Common myeloid progenitor, CD34-positive (primary cell): Measurements from ENCODE around the gene CGGBP1.

ENCODE experiments used
- CTCF ChIA-PET: fragments of 350-600 bp; sonication (Branson Sonifier 250); formaldehyde crosslinking; loops from one replicate; lab custom pipeline; 2021; ENCODE audit warnings: antibody characterized with exemption; lab: Charles Lee
- POLR2A ChIA-PET: fragments of 350-600 bp; sonication (Branson Sonifier 250); formaldehyde crosslinking; loops from one replicate; lab custom pipeline; 2021; ENCODE audit warnings: antibody characterized with exemption; lab: Charles Lee
- DNase-seq, 3 donors: peaks; one replicate each; pipeline versions ENCODE4 v3.0.0 to v3.0.0-alpha.2; 2013
- H3K27ac ChIP-seq, 2 experiments: 1 replicate in 1 of 2; 2 replicates in 1 of 2; pipeline ENCODE4 v1.7.0; 2013; ENCODE audit warnings: inconsistent platforms in 2 of 2, low read length in 2 of 2, mild to moderate bottlenecking in 2 of 2, low read depth in 1 of 2, moderate library complexity in 1 of 2; ENCODE audit not compliant: severe bottlenecking in 2 of 2, insufficient read depth in 1 of 2, poor library complexity in 1 of 2
- H3K27me3 ChIP-seq, 5 experiments: replicated peaks in 2 of 5; 1 replicate in 3 of 5; 2 replicates in 2 of 5; pipeline versions ENCODE4 v1.6.1 to v1.7.0; 2013; ENCODE audit warnings: low read length in 4 of 5, mild to moderate bottlenecking in 2 of 5, moderate library complexity in 2 of 5, inconsistent platforms in 1 of 5; ENCODE audit not compliant: insufficient read depth in 5 of 5, control insufficient read depth in 4 of 5
- H3K36me3 ChIP-seq, 4 experiments: 1 replicate in 2 of 4; 2 replicates in 2 of 4; pipeline versions ENCODE4 v1.6.1 to v1.7.0; 2013; ENCODE audit warnings: low read length in 3 of 4, control low read depth in 1 of 4, mild to moderate bottlenecking in 1 of 4; ENCODE audit not compliant: control insufficient read depth in 4 of 4, insufficient read depth in 4 of 4
- H3K4me1 ChIP-seq, 4 experiments: 1 replicate in 3 of 4; 2 replicates in 1 of 4; pipeline versions ENCODE4 v1.6.1 to v1.7.1; 2013; ENCODE audit warnings: low read length in 3 of 4, mild to moderate bottlenecking in 3 of 4, control low read depth in 1 of 4, inconsistent platforms in 1 of 4, moderate library complexity in 1 of 4; ENCODE audit not compliant: control insufficient read depth in 4 of 4, insufficient read depth in 4 of 4; ENCODE audit errors: control extremely low read depth in 1 of 4
- H3K4me3 ChIP-seq, 7 experiments: 1 replicate in 4 of 7; 2 replicates in 3 of 7; pipeline versions ENCODE4 v1.5.1 to v1.7.0; 2013; ENCODE audit warnings: mild to moderate bottlenecking in 7 of 7, low read length in 6 of 7, moderate library complexity in 6 of 7, inconsistent platforms in 2 of 7, low read depth in 2 of 7, control low read depth in 1 of 7; ENCODE audit not compliant: insufficient read depth in 4 of 7, control insufficient read depth in 1 of 7; ENCODE audit errors: extremely low read depth in 1 of 7
- H3K9me3 ChIP-seq, 5 experiments: 1 replicate in 4 of 5; 2 replicates in 1 of 5; pipeline versions ENCODE4 v1.6.1 to v1.7.1; 2013; ENCODE audit warnings: low read length in 4 of 5, mild to moderate bottlenecking in 2 of 5, inconsistent platforms in 1 of 5, low read depth in 1 of 5, moderate library complexity in 1 of 5; ENCODE audit not compliant: control insufficient read depth in 4 of 5, insufficient read depth in 2 of 5; ENCODE audit errors: control extremely low read depth in 1 of 5
- WGBS: methylation state at CpG from one replicate; pipeline ENCODE4 v1.1.5; 2013; ENCODE audit not compliant: insufficient coverage; 5-methylcytosine and 5-hydroxymethylcytosine counted together

The CGGBP1 gene

GRCh38 chr3:88032245-88032644 is 26.6 kb downstream of the CGGBP1 start:
- Histone ChIP-seq H3K4me1 (peaks cover 5 to 52% (median 27%) of the 10 kb centered on the region in 4 experiments), H3K36me3 (no peaks in the 10 kb centered on the region), H3K4me3 (peak overlapping the region in 6 of 7 experiments; percentile 46 to 83 (median 63)), H3K9me3 (peaks cover 0 to 4% (median 2%) of the 10 kb centered on the region in 5 experiments), H3K27ac (peak overlapping the region; percentile 62 to 84), H3K27me3 (no peaks in the 10 kb centered on the region)
- no CpG with 5 or more reads among the region's 2 CpGs for WGBS
- ChIA-PET POLR2A (interaction anchor here (0.6 to 2.6 kb wide), 3 partner anchors 26 to 682 kb away, joined by 3 to 11 read pairs (median 3); partner anchors contain the start of genes CGGBP1 and ZNF654), CTCF (interaction anchor here (1.2 to 2.1 kb wide), 5 partner anchors 10 to 681 kb away, joined by 3 to 9 read pairs (median 6); no protein-coding TSS in a partner anchor)
- no peak for DNase-seq

GRCh38 chr3:88031642-88032077 is 27.1 kb downstream of the CGGBP1 start:
- peak overlapping the region in 6 of 7 experiments; percentile 46 to 83 (median 63) for H3K4me3 ChIP-seq
- DNase-seq: peak; percentile 62 to 87 (median 81)
- peak overlapping the region; percentile 62 to 84 for H3K27ac ChIP-seq
- POLR2A ChIA-PET: interaction anchor here (1.0 to 2.6 kb wide), 3 partner anchors 22 to 27 kb away, joined by 3 to 11 read pairs (median 3); partner anchors contain the start of genes CGGBP1 and ZNF654
- peaks cover 0 to 7% (median 3%) of the 10 kb centered on the region in 5 experiments for H3K9me3 ChIP-seq
- WGBS: 0% methylated on average over 1 of the region's 1 CpG
- H3K36me3 ChIP-seq: no peaks in the 10 kb centered on the region
- H3K27me3 ChIP-seq: no peaks in the 10 kb centered on the region
- H3K4me1 ChIP-seq: peaks cover 5 to 47% (median 26%) of the 10 kb centered on the region in 4 experiments
- CTCF ChIA-PET: interaction anchor here (0.8 to 2.1 kb wide), 7 partner anchors 9 to 681 kb away, joined by 3 to 9 read pairs (median 6); no protein-coding TSS in a partner anchor

GRCh38 chr3:88030210-88030609 is 28.6 kb downstream of the CGGBP1 start:
- CTCF ChIA-PET: interaction anchor here (0.7 to 2.3 kb wide), 3 partner anchors 10 to 83 kb away, joined by 3 to 7 read pairs (median 4); no protein-coding TSS in a partner anchor
- Histone ChIP-seq H3K27ac (peak overlapping the region in 1 of 2 experiments; percentile 75), H3K36me3 (no peaks in the 10 kb centered on the region)

GRCh38 chr3:88028876-88029275 is 29.9 kb downstream of the CGGBP1 start:
- H3K9me3 ChIP-seq: peaks cover 0 to 13% (median 10%) of the 10 kb centered on the region in 5 experiments
- ChIA-PET POLR2A (no interaction called here), CTCF (interaction anchor here (1.2 to 2.3 kb wide), 3 partner anchors 9 to 84 kb away, joined by 3 to 7 read pairs (median 4); no protein-coding TSS in a partner anchor)
- peaks cover 2 to 29% (median 18%) of the 10 kb centered on the region in 4 experiments for H3K4me1 ChIP-seq
- DNase-seq: peak in 1 of 3 donors; percentile 38
- H3K27ac ChIP-seq: no peak overlapping the region
- WGBS: no CpG with 5 or more reads among the region's 2 CpGs
- no peaks in the 10 kb centered on the region for H3K36me3 ChIP-seq
- no peak overlapping the region for H3K4me3 ChIP-seq
- no peaks in the 10 kb centered on the region for H3K27me3 ChIP-seq

More at GRCh38 chr3:88030210-88030609, 28.6 kb downstream of the CGGBP1 start:
- H3K4me1 ChIP-seq: peaks cover 2 to 42% (median 26%) of the 10 kb centered on the region in 4 experiments
- peak overlapping the region in 6 of 7 experiments; percentile 34 to 75 (median 38) for H3K4me3 ChIP-seq
- POLR2A ChIA-PET: interaction anchor here (0.6 to 0.7 kb wide), 2 partner anchors 21 to 411 kb away, joined by 3 to 5 read pairs; no protein-coding TSS in a partner anchor
- DNase-seq: no peak
- WGBS: no CpG with 5 or more reads among the region's 3 CpGs
- peaks cover 0 to 13% (median 10%) of the 10 kb centered on the region in 5 experiments for H3K9me3 ChIP-seq
- no peaks in the 10 kb centered on the region for H3K27me3 ChIP-seq

GRCh38 chr3:88025001-88025552 is 33.7 kb downstream of the CGGBP1 start:
- Histone ChIP-seq H3K36me3 (no peaks in the 10 kb centered on the region), H3K27me3 (no peaks in the 10 kb centered on the region), H3K4me3 (no peak overlapping the region), H3K27ac (no peak overlapping the region), H3K4me1 (no peaks in the 10 kb centered on the region), H3K9me3 (peaks cover 0 to 13% (median 10%) of the 10 kb centered on the region in 5 experiments)
- WGBS: 88% methylated on average over 3 of the region's 4 CpGs
- DNase-seq: no peak
- ChIA-PET POLR2A (no interaction called here), CTCF (no interaction called here)

GRCh38 chr3:88019024-88019423 is 39.8 kb downstream of the CGGBP1 start:
- DNase-seq: peak in 2 of 3 donors; percentile 66 to 78
- ChIA-PET POLR2A (interaction anchor here (0.6 to 0.8 kb wide), 2 partner anchors 40 to 548 kb away, joined by 3 read pairs; partner anchors contain the start of genes CGGBP1 and ZNF654), CTCF (interaction anchor here (1.1 to 2.4 kb wide), 5 partner anchors 8 to 758 kb away, joined by 3 to 6 read pairs (median 4); no protein-coding TSS in a partner anchor)
- Histone ChIP-seq H3K4me3 (no peak overlapping the region), H3K9me3 (no peaks in the 10 kb centered on the region), H3K27me3 (no peaks in the 10 kb centered on the region), H3K36me3 (no peaks in the 10 kb centered on the region), H3K27ac (no peak overlapping the region), H3K4me1 (peaks cover 0 to 6% (median 1%) of the 10 kb centered on the region in 4 experiments)
- WGBS: no CpG with 5 or more reads among the region's 2 CpGs
